ENCODE results near the gene DIP2A.

DNA sequence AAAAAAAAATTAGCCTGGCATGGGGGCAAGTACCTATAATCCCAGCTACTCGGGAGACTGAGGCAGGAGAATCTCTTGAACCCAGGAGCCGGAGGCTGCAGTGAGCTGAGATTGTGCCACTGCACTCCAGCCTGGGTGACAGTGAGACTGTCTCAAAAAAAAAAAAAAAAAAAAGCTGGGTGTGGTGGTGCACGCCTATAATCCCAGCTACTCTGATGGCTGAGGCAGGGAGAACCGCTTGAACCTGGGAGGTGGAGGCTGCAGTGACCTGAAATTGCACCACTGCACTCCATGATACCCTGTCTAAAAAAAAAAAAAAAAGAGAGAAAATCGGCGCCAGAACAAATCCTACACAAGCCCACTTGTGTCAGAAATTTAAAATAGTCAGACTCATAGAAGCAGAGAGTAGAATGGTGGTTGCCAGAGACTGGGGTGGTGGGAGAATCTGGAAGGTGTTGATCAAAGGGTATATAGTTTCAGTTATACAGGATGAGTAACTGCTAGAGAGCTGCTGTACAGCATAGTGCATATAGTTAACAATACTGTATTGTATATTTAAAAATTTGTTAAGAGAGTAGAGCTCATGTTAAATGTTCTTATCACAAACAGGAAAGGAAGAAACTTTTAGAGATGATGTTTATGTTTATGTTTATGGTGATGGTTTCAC lies 9.6 kb downstream of the DIP2A start:
- no peak for TF ChIP-seq CREB1 (CRISPR knock-in tag; IDR thresholded peaks at IDR 0.05; ENCODE audit: low read depth)
- TF ChIP-seq POLR2AphosphoS5 (IDR thresholded peaks at IDR 0.05; ENCODE audit: low read depth), result no peak
- TF ChIP-seq, protein P1, sequence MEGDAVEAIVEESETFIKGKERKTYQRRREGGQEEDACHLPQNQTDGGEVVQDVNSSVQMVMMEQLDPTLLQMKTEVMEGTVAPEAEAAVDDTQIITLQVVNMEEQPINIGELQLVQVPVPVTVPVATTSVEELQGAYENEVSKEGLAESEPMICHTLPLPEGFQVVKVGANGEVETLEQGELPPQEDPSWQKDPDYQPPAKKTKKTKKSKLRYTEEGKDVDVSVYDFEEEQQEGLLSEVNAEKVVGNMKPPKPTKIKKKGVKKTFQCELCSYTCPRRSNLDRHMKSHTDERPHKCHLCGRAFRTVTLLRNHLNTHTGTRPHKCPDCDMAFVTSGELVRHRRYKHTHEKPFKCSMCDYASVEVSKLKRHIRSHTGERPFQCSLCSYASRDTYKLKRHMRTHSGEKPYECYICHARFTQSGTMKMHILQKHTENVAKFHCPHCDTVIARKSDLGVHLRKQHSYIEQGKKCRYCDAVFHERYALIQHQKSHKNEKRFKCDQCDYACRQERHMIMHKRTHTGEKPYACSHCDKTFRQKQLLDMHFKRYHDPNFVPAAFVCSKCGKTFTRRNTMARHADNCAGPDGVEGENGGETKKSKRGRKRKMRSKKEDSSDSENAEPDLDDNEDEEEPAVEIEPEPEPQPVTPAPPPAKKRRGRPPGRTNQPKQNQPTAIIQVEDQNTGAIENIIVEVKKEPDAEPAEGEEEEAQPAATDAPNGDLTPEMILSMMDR (conservative IDR thresholded peaks at IDR 0.05; ENCODE audit: low read depth in 2 of 2), result no peak
- no peak for TF ChIP-seq STAT1 (IDR thresholded peaks at IDR 0.05; ENCODE audit: unreplicated experiment)
- no peak for TF ChIP-seq EZH2 (IDR thresholded peaks at IDR 0.05; ENCODE audit: low read depth, unreplicated experiment)
- TF ChIP-seq, protein P2, sequence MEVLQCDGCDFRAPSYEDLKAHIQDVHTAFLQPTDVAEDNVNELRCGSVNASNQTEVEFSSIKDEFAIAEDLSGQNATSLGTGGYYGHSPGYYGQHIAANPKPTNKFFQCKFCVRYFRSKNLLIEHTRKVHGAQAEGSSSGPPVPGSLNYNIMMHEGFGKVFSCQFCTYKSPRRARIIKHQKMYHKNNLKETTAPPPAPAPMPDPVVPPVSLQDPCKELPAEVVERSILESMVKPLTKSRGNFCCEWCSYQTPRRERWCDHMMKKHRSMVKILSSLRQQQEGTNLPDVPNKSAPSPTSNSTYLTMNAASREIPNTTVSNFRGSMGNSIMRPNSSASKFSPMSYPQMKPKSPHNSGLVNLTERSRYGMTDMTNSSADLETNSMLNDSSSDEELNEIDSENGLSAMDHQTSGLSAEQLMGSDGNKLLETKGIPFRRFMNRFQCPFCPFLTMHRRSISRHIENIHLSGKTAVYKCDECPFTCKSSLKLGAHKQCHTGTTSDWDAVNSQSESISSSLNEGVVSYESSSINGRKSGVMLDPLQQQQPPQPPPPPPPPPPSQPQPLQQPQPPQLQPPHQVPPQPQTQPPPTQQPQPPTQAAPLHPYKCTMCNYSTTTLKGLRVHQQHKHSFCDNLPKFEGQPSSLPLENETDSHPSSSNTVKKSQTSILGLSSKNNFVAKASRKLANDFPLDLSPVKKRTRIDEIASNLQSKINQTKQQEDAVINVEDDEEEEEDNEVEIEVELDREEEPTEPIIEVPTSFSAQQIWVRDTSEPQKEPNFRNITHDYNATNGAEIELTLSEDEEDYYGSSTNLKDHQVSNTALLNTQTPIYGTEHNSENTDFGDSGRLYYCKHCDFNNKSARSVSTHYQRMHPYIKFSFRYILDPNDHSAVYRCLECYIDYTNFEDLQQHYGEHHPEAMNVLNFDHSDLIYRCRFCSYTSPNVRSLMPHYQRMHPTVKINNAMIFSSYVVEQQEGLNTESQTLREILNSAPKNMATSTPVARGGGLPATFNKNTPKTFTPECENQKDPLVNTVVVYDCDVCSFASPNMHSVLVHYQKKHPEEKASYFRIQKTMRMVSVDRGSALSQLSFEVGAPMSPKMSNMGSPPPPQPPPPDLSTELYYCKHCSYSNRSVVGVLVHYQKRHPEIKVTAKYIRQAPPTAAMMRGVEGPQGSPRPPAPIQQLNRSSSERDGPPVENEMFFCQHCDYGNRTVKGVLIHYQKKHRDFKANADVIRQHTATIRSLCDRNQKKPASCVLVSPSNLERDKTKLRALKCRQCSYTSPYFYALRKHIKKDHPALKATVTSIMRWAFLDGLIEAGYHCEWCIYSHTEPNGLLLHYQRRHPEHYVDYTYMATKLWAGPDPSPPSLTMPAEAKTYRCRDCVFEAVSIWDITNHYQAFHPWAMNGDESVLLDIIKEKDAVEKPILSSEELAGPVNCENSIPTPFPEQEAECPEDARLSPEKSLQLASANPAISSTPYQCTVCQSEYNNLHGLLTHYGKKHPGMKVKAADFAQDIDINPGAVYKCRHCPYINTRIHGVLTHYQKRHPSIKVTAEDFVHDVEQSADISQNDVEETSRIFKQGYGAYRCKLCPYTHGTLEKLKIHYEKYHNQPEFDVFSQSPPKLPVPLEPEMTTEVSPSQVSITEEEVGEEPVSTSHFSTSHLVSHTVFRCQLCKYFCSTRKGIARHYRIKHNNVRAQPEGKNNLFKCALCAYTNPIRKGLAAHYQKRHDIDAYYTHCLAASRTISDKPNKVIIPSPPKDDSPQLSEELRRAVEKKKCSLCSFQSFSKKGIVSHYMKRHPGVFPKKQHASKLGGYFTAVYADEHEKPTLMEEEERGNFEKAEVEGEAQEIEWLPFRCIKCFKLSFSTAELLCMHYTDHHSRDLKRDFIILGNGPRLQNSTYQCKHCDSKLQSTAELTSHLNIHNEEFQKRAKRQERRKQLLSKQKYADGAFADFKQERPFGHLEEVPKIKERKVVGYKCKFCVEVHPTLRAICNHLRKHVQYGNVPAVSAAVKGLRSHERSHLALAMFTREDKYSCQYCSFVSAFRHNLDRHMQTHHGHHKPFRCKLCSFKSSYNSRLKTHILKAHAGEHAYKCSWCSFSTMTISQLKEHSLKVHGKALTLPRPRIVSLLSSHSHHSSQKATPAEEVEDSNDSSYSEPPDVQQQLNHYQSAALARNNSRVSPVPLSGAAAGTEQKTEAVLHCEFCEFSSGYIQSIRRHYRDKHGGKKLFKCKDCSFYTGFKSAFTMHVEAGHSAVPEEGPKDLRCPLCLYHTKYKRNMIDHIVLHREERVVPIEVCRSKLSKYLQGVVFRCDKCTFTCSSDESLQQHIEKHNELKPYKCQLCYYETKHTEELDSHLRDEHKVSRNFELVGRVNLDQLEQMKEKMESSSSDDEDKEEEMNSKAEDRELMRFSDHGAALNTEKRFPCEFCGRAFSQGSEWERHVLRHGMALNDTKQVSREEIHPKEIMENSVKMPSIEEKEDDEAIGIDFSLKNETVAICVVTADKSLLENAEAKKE (CRISPR knock-in tag; IDR thresholded peaks at IDR 0.05), result no peak
- TF ChIP-seq EZH2phosphoT487 (IDR thresholded peaks at IDR 0.05; ENCODE audit: unreplicated experiment), result no peak
- no peak for TF ChIP-seq REST (IDR thresholded peaks at IDR 0.05; ENCODE audit: unreplicated experiment)
- TF ChIP-seq JUNB (IDR thresholded peaks at IDR 0.05; ENCODE audit: unreplicated experiment), result no peak
- no peak for TF ChIP-seq ETS1 (IDR thresholded peaks at IDR 0.05)
- TF ChIP-seq ZNF114 (CRISPR knock-in tag; IDR thresholded peaks at IDR 0.05), result no peak
- TF ChIP-seq NANOG (IDR thresholded peaks at IDR 0.05; ENCODE audit: borderline replicate concordance), result no peak
- TF ChIP-seq ZNF331 (CRISPR knock-in tag; IDR thresholded peaks at IDR 0.05; ENCODE audit: low read depth), result no peak

Data from GM23338 (cell line).